Vagina (tissue), 2 donors: ENCODE measurements around the gene SLC22A3. TPM values are rescaled to one million over a fixed set of nuclear protein-coding genes. Genes with fewer than 3 reads are reported as not detected.

Experiments used
- DNase-seq, 2 donors: peaks; one replicate each; pipeline ENCODE4 v3.0.0-alpha.2; 2017; ENCODE audit errors: extremely low spot score in 2 of 2
- H3K27ac ChIP-seq: fragments of 200-600 bp; sonication (generic); one replicate; pipeline ENCODE4 v1.5.1; 2019
- H3K27me3 ChIP-seq: fragments of 200-600 bp; sonication (generic); one replicate; pipeline ENCODE4 v1.5.1; 2019
- H3K36me3 ChIP-seq, 2 donors: fragments of 200-600 bp; sonication (generic); one replicate each; pipeline ENCODE4 v1.5.1; 2017 to 2019
- H3K4me1 ChIP-seq: fragments of 200-600 bp; sonication (generic); one replicate; pipeline ENCODE4 v1.5.1; 2019
- H3K4me3 ChIP-seq, 2 donors: fragments of 200-600 bp; sonication (generic); 1 replicate in 1 of 2; 2 replicates in 1 of 2; pipeline ENCODE4 v1.5.1; 2016 to 2019
- H3K9me3 ChIP-seq: fragments of 200-600 bp; sonication (generic); one replicate; pipeline ENCODE4 v1.5.1; 2019
- CTCF ChIP-seq, 3 experiments: fragments of 450-650 bp in 2 of 3; fragments of 200-600 bp in 1 of 3; sonication (generic) in 1 of 3; IDR thresholded peaks; one replicate each; pipeline ENCODE4 v1.5.1; 2017 to 2019; ENCODE audit warnings: antibody characterized with exemption in 3 of 3, mild to moderate bottlenecking in 2 of 3, moderate library complexity in 2 of 3
- POLR2A ChIP-seq, 2 donors: fragments of 450-650 bp; IDR thresholded peaks; one replicate each; pipeline ENCODE4 v1.6.1; 2017; ENCODE audit warnings: antibody characterized with exemption in 2 of 2, mild to moderate bottlenecking in 2 of 2, moderate library complexity in 2 of 2
- POLR2AphosphoS5 ChIP-seq, 2 donors: sonication (generic); formaldehyde crosslinking; IDR thresholded peaks; one replicate each; pipeline ENCODE4 v1.9.0; 2017; ENCODE audit warnings: antibody characterized with exemption in 2 of 2, mild to moderate bottlenecking in 2 of 2, low read depth in 1 of 2; ENCODE audit not compliant: insufficient read depth in 1 of 2
- intact Hi-C: fragments of 100-400 bp; cut with DNase I; formaldehyde crosslinking; loops from one replicate; pipeline ENCODE4 v1.15.1; 2023
- total RNA-seq: library from RNA; depleted of rRNA; stranded (reverse); fragments of >200 nt; gene quantifications from one replicate; pipeline ENCODE4 v1.2.3, GENCODE V29; 2016

SLC22A3 gene
- total RNA-seq, 1 donor from 2014 or later = 16.5 TPM

DNA sequence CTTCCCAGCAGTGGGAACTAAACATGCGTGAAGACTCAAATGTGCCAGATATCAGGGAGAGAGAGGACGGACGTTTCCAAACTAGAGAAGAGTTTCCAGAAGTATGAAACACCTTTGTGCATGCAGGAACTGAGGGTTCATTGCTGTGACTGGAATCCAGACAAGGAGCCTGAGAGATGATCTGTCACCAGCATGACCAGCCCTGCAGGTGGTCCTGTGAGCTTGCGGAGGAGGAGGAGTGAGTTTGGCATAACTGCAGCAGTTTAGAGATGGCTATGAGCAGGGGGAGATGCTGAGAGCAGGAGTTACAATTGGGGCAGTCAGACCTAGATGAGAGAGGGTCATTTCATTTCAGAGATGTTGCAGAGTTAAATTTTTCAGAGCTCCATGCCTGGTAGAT is 89.6 kb downstream of the SLC22A3 start:
- Histone ChIP-seq H3K4me1 (no peaks in the 10 kb centered on the region), H3K27me3 (no peaks in the 10 kb centered on the region), H3K4me3 (no peak overlapping the region), H3K36me3 (no peaks in the 10 kb centered on the region), H3K27ac (no peak overlapping the region), H3K9me3 (no peaks in the 10 kb centered on the region)
- intact Hi-C loops = no loop called here
- TF ChIP-seq POLR2AphosphoS5 (IDR thresholded peaks at IDR 0.05; ENCODE audit: insufficient read depth in 1 of 2, low read depth in 1 of 2) = no peak
- no peak for TF ChIP-seq CTCF (IDR thresholded peaks at IDR 0.05)
- TF ChIP-seq POLR2A (IDR thresholded peaks at IDR 0.05) = no peak
- DNase-seq = no peak

- intact Hi-C loops = no loop called here
- no peaks in the 10 kb centered on the region for H3K36me3 ChIP-seq
Observed at GRCh38 chr6:160438481-160438880, 90.3 kb downstream of the SLC22A3 start.

GRCh38 chr6:160439751-160440150 is 91.6 kb downstream of the SLC22A3 start:
- Histone ChIP-seq H3K27me3 (no peaks in the 10 kb centered on the region), H3K36me3 (no peaks in the 10 kb centered on the region), H3K4me3 (no peak overlapping the region), H3K9me3 (no peaks in the 10 kb centered on the region), H3K4me1 (no peaks in the 10 kb centered on the region), H3K27ac (no peak overlapping the region)
- TF ChIP-seq CTCF (IDR thresholded peaks at IDR 0.05) = no peak
- TF ChIP-seq POLR2AphosphoS5 (IDR thresholded peaks at IDR 0.05; ENCODE audit: insufficient read depth in 1 of 2, low read depth in 1 of 2) = no peak
- no peak for DNase-seq
- intact Hi-C loops = no loop called here

More at GRCh38 chr6:160438481-160438880, 90.3 kb downstream of the SLC22A3 start:
- Histone ChIP-seq H3K4me1 (no peaks in the 10 kb centered on the region), H3K27me3 (no peaks in the 10 kb centered on the region), H3K27ac (no peak overlapping the region), H3K9me3 (no peaks in the 10 kb centered on the region), H3K4me3 (no peak overlapping the region)
- TF ChIP-seq CTCF (IDR thresholded peaks at IDR 0.05) (no peak), POLR2A (IDR thresholded peaks at IDR 0.05) (no peak), POLR2AphosphoS5 (IDR thresholded peaks at IDR 0.05; ENCODE audit: insufficient read depth in 1 of 2, low read depth in 1 of 2) (no peak)
- no peak for DNase-seq

GRCh38 chr6:160442151-160442550 is 94.0 kb downstream of the SLC22A3 start:
- DNase-seq = no peak
- Histone ChIP-seq H3K27me3 (no peaks in the 10 kb centered on the region), H3K36me3 (no peaks in the 10 kb centered on the region), H3K4me1 (no peaks in the 10 kb centered on the region), H3K4me3 (no peak overlapping the region), H3K9me3 (no peaks in the 10 kb centered on the region), H3K27ac (no peak overlapping the region)
- TF ChIP-seq POLR2AphosphoS5 (IDR thresholded peaks at IDR 0.05; ENCODE audit: insufficient read depth in 1 of 2, low read depth in 1 of 2) = no peak
- no peak for TF ChIP-seq CTCF (IDR thresholded peaks at IDR 0.05)
- TF ChIP-seq POLR2A (IDR thresholded peaks at IDR 0.05) = no peak
- intact Hi-C loops = no loop called here

DNA sequence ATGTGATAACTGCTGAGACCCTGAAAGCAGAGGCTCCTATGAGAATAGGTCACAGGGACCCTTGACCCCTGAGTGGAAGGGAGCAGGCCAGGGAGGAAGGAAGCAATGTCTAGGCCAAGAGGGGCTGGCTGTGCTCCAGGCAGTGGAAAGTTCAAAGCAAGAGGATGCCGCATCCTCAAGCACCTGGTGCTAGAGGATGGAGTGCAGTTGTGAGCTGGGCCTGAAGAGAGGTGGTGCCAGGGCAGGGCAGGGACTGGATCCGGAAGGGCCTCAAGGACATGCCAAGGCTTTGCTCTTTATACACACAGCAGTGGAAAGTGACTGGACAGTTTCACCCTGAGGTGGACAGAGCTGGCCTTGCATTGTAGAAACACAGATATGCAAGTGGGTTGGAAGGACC is 97.0 kb downstream of the SLC22A3 start:
- no peaks in the 10 kb centered on the region for H3K4me1 ChIP-seq
- TF ChIP-seq CTCF (IDR thresholded peaks at IDR 0.05) (no peak), POLR2AphosphoS5 (IDR thresholded peaks at IDR 0.05; ENCODE audit: insufficient read depth in 1 of 2, low read depth in 1 of 2) (no peak), POLR2A (IDR thresholded peaks at IDR 0.05) (no peak)
- no peak overlapping the region for H3K4me3 ChIP-seq
- no peaks in the 10 kb centered on the region for H3K9me3 ChIP-seq
- H3K27ac ChIP-seq = no peak overlapping the region
- H3K36me3 ChIP-seq = no peaks in the 10 kb centered on the region
- no peaks in the 10 kb centered on the region for H3K27me3 ChIP-seq
- DNase-seq = no peak
- intact Hi-C loops = no loop called here
